Suprapubic skin (tissue), 3 donors: ENCODE measurements around the gene REP15.

ENCODE experiments used
- CTCF ChIP-seq, 2 donors: fragments of 200-600 bp in 1 of 2; fragments of 450-650 bp in 1 of 2; sonication (generic) in 1 of 2; IDR thresholded peaks; one replicate each; pipeline ENCODE4 v1.5.1; 2016 to 2019; ENCODE audit warnings: antibody characterized with exemption in 2 of 2, mild to moderate bottlenecking in 1 of 2, moderate library complexity in 1 of 2
- EP300 ChIP-seq: sonication (generic); formaldehyde crosslinking; IDR thresholded peaks from one replicate; pipeline ENCODE4 v1.6.1; 2017; ENCODE audit warnings: antibody characterized with exemption
- POLR2A ChIP-seq, 2 donors: fragments of 450-650 bp; IDR thresholded peaks; one replicate each; pipeline ENCODE4 v1.6.1; 2017; ENCODE audit warnings: antibody characterized with exemption in 2 of 2, mild to moderate bottlenecking in 2 of 2, moderate library complexity in 2 of 2

GRCh38 chr12:27703720-27704452 is 7.6 kb downstream of the REP15 start:
- TF ChIP-seq POLR2A (IDR thresholded peaks at IDR 0.05) (no peak), CTCF (IDR thresholded peaks at IDR 0.05) (peak; percentile 44 to 76), EP300 (no peak)
